IPS-NIHi7 (cell line): ENCODE measurements around the gene ITPRID1.
A peak's percentile ranks its signal among the peaks of the same experiment; 100 is the strongest.
"Not testable (repeated sequence)": the region's sequence is repeated elsewhere in the genome, so short reads cannot be mapped to it uniquely, and the experiment has no call there.

Source experiments
- DNase-seq: peaks from one replicate; pipeline ENCODE4 v3.0.0; 2012; ENCODE audit warnings: mixed read lengths; ENCODE audit errors: extremely low spot score

The ITPRID1 gene

GRCh38 chr7:31513790-31514189 lies at the start of gene ITPRID1:
Gene ITPRID1, plus strand, starts transcription at chr7:31514090. Its CDS starts 38,935 bp downstream, at chr7:31553025.
- no peak for DNase-seq

DNA sequence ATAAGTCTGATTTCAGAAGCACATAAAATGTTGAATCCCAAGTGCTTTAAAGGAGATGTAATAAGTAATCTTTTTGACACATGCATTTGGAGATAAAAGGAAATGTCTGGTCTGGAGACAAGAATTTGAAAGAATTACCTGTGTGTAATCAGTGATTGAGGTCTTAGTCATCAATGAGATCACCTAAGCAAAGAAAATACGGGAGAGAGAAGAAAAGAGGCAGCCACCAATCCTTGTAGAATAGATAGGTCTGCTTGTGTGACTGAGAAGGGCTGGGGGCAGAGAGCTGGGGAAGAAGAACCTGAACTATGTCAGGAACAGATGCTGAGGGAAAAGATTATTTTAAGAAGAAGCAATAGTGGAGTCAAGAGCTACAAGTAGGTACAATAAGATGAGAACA lies 49.3 kb upstream of the ITPRID1 start:
- no peak for DNase-seq

- DNase-seq = no peak
Observed at GRCh38 chr7:31465285-31465684, 48.6 kb upstream of the ITPRID1 start.

DNA sequence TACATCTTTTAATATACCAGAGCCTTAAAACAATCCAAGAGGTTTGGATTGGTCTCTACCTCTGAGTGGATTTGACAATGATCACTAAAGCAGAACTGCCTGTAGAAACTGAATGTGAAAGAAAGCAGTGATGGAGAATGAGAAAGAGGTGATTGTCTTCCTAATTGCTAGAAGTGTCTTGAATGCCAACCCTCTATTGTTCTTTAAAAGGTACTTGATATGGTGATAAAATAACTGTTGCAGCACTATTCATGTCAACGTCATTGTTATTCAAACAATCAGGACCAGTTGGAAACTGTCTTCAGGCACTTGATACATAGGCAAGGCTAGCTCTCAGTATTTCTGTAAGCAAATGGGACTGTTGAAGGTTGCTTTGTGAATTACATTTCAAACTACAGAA lies 47.9 kb upstream of the ITPRID1 start:
- DNase-seq = peak; percentile 37

DNA sequence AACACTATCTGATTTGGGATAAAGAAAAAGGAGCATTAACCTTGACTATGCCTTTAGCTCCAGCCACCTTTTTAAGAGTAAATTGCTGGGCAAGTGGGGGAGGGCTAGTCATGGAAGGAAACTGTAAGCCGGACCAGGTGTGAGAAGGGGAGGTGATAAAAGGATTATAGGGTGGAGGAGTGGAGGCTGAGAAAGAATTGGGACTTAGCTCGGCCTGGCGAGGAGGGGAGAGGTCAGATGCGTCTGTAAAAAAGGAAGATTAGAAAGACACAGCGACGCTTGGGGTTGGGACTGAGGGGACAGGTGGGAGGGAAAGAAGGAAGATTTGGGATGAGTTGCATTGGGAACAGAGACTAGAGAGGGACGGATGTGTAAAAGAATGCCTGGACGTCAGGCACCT lies 43.0 kb upstream of the ITPRID1 start:
- DNase-seq = not testable (repeated sequence)

- DNase-seq = no peak
Observed at GRCh38 chr7:31475368-31475767, 38.5 kb upstream of the ITPRID1 start.

- DNase-seq = no peak
Observed at GRCh38 chr7:31476073-31476745, 37.7 kb upstream of the ITPRID1 start.

DNA sequence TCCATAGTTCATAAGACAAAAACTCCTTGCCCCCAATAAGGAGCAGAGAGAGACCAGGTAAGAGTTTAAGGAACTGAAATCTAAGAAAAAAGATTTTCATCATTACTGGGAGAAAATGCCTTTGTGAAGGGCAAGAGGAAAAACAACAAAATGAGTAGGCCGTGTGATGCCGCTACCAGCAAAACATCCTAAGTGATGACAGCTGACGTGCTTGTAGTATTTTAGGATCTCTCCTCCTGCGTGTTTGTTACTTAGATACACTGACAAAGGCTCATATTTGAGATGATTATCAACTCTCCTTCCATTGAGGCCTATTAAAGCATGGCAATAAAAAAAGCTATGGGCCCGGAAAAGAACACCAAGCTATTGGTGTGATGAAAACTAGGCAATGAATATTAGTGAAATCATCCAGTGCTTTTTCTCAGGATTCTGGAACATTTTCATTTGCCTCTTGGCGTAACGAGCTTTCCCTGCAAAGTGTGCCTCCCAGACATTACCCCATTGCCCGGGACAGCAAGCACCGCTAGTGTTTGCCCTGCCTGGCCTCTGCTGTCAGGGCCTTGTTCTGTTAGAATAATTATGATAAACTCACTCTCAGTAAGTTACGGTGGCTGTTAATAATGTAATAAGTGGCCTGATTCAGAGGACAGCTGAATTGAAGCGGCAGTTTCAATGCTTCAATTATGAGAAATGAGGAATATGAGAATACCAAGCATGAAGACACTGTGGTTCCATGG lies 36.8 kb upstream of the ITPRID1 start:
- no peak for DNase-seq

DNA sequence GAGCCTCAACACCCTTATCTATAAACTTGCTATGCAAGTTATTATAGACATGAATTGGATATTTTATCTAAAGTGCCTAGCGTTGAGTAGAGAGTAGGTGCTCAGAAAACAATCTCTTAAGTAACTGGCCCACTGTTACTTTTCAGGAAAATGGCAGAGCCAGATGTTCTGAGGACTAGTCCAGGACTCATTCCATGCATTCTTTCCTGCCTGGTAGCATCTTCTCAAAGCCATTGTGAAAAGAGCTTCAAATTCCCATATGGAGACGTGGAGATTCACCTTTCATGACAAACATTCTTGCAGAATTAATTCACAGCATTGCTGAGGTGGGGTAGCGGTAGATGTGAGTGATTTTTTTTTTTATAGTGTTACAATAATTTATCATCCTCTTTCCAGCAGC lies 35.9 kb upstream of the ITPRID1 start:
- no peak for DNase-seq

- DNase-seq = no peak
Observed at GRCh38 chr7:31478721-31479120, 35.2 kb upstream of the ITPRID1 start.

- no peak for DNase-seq
Observed at GRCh38 chr7:31487071-31487470, 26.8 kb upstream of the ITPRID1 start.

- no peak for DNase-seq
Observed at GRCh38 chr7:31487476-31487875, 26.4 kb upstream of the ITPRID1 start.

DNA sequence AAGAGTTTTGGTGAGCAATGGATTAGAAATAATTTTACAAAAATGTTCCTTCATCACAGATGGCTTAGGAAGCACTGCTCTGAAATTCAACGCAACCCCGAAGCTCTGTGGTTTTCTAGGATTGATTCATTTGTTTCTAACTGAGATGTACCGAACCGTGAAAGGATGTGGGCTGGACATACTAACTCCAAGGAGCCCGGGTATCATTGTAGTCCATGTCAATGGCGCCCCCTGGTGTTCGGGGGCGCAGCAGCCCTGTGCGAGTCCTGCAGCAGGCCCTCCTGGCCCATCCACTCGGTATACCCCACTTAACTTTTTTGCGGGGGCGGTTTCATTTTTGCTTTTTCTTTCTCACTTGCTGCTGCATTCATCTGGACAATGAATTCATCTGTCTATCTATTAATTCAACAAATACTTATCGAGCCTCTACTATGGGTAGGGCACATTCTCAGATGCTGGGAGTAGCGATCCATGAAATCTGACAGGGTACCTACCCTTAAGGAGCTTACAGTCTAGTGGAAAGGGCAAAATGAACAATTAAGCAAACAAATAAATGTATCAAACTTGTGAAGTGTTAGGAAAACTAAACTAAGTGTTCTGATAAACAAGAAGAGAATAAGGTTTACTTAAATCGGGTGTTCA lies 25.2 kb upstream of the ITPRID1 start:
- peak; percentile 89 for DNase-seq

DNA sequence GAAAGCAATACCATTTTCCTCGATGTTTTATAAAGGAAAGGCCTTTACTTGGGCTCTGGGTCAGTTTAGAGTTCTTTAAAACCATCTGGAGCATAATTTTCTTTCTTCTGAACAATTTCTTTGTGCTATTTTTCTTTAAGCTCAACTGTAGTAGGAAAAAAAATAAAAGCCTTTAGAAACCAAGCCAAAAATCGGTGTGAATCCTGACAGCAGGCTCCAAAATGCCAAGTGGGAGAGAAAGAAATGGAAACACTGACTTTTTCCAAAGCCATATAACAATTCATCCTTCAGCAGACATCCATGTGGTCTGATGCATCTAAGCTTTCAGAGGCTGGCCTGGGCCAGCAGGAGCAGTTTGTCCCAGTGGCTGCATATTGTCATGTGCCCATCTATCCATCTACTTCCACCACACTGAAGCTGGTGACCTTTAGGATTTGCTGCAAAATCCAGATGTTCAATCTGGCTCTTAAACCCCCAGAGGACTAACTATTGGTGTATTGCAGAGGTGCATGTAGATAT lies 23.0 kb upstream of the ITPRID1 start:
- DNase-seq = no peak

DNA sequence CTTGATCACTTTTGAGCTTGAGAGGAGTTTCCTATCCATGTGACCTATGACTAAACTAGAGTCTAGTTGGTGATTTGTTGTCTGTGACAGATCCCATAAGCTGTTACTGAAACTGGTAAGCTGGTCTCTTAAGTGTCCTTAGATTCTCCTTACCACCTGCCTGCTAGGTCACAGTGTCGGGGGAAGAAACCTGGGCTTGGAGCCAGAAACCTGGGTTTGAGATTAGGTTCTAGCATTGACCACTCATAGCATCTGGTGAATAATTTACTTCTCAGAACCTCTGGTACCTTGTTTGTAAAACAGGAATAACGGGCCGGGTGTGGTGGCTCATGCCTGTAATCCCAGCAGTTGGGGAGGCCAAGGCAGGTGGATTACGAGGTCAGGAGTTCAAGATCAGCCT lies 21.8 kb upstream of the ITPRID1 start:
- DNase-seq = no peak

DNA sequence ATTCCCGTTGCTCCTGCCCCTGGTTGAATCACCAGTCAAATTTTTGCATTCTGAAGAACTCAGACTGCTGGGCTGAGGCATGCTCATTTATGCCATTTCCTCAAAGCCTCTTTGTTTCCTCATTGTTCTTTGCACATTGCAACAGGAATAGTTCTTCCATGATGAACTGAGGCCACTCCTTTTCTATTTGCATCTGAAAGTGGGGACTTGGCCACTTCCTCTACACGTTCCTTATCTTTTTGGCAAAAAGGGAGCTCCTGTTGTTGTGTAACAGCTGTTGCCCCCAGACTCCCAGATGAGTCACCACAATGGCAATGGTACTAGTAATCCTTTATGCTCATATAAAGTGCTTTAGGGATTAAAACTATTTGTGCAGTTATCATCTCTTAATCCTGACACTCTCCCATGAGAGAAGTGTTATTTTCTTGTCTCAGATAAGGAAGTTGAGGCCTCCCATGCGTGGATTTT lies 20.1 kb upstream of the ITPRID1 start:
- DNase-seq = peak; percentile 35

DNA sequence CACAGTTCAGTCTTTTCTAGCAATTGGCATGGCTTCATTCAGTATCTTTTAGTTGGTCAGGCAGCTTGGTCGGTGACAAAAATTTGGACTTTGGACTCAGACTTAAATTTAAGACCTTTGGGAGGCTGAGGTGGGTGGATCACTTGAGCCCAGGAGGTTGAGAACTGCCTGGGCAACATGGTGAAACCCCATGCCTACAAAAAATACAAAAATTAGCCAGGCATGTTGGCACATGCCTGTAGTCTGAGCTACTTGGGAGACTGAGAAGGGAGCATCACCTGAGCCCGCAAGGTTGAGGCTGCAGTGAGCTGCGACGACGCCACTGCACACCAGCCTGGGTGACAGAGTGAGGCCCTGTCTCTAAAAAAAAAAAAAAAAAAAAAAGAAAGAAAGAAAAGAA lies 19.5 kb upstream of the ITPRID1 start:
- no peak for DNase-seq

DNA sequence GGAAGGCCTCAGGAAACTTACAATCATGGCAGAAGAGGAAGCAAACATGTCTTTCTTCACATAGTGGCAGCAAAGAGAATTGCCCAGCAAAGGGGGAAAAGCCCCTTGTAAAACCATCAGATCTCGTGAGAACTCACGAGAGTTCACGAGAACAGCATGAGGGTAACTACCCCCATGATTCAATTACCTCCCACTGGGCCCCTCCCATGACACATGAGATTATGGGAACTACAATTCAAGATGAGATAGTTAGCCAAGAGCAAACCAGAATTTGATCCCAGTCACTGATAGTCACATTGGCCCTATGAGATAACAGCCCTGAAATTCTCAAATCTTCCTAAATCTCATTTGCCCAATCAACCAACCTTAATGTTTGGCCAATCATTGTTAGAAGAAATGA lies 18.2 kb upstream of the ITPRID1 start:
- no peak for DNase-seq

GRCh38 chr7:31497516-31497915 lies 16.4 kb upstream of the ITPRID1 start:
- DNase-seq = no peak

DNA sequence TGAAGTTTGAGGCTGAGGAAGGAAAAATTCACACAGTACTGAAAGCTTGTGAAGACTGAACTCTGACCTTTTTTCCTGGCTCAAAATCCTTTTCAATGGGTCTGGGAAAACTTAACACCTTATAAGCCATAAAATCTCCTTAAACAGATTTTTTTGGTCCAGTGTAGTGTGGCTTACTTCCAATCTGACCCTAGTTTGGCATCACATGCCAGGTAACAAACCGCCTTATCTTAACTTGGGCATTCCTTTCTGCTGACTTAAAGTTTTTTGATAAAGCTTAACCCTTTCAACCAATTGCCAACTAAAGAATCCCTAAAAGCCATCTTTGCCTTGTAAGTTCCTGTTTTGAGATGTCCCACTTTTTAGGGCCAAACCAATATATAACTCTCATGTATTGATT lies 13.2 kb upstream of the ITPRID1 start:
- no peak for DNase-seq

DNA sequence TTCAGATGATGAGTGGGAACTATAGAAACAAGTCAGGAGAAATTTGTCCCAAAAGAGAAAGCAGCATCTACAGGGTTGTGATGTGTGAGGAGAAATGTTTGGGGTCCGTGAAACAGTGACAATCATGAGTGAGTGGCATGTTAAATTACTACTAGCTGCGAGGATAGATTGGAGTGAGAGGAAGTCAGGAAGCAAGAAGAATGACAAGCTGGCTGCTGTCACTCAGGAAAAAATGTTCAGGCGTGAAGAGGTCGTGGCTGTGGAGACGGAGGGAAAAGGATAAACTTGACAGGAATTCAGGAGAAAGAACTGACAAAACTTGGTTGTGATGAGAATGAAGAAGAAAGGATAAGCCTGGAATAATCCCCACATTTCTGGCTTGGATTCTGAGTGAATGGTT lies 5.1 kb upstream of the ITPRID1 start:
- no peak for DNase-seq

GRCh38 chr7:31512166-31512565 lies 1.7 kb upstream of the ITPRID1 start:
- no peak for DNase-seq
